HepG2 (cell line): Measurements from ENCODE around the gene LDLRAD4. TPM values are rescaled to one million over a fixed set of nuclear protein-coding genes. Genes with fewer than 3 reads are reported as not detected.
A peak's percentile ranks its signal among the peaks of the same experiment; 100 is the strongest.

Source experiments
- GATA4 ChIP-seq: sonication (generic); IDR thresholded peaks from 2 replicates; pipeline ENCODE4 v1.6.1; 2016; ENCODE audit warnings: antibody characterized with exemption, low read depth, borderline replicate concordance
- GATAD2A ChIP-seq: IDR thresholded peaks from 2 replicates; pipeline ENCODE4 v1.6.1; 2016
- KDM4B ChIP-seq: sonication (generic); formaldehyde crosslinking; IDR thresholded peaks from 2 replicates; pipeline ENCODE4 v1.4.0; 2020; ENCODE audit warnings: missing genetic modification reagents
- NFYC ChIP-seq: IDR thresholded peaks from 2 replicates; pipeline ENCODE4 v1.6.1; 2016; ENCODE audit warnings: missing genetic modification reagents, missing compliant biosample characterization
- NONO ChIP-seq, 2 experiments: fragments of 450-650 bp in 1 of 2; sonication (generic) in 1 of 2; formaldehyde crosslinking in 1 of 2; IDR thresholded peaks in 1 of 2; conservative IDR thresholded peaks in 1 of 2; 2 replicates each; pipeline versions ENCODE4 v1.6.1 to v1.8.0; 2017 to 2022; ENCODE audit warnings: mild to moderate bottlenecking in 1 of 2, missing genetic modification reagents in 1 of 2, moderate library complexity in 1 of 2
- NPAS2 ChIP-seq: sonication (generic); formaldehyde crosslinking; IDR thresholded peaks from 2 replicates; pipeline ENCODE4 v1.8.0; 2022; ENCODE audit warnings: mild to moderate bottlenecking, missing genetic modification reagents, borderline replicate concordance
- PHB2 ChIP-seq: fragments of 450-650 bp; IDR thresholded peaks from 2 replicates; pipeline ENCODE4 v1.6.1; 2018; ENCODE audit not compliant: partially characterized antibody
- SATB2 ChIP-seq: sonication (generic); formaldehyde crosslinking; IDR thresholded peaks from 2 replicates; pipeline ENCODE4 v1.5.0; 2020; ENCODE audit warnings: missing genetic modification reagents
- SCMH1 ChIP-seq: sonication (generic); formaldehyde crosslinking; IDR thresholded peaks from 2 replicates; pipeline ENCODE4 v1.9.0; 2021; ENCODE audit warnings: missing genetic modification reagents, mild to moderate bottlenecking, borderline replicate concordance
- STAG1 ChIP-seq: sonication (generic); formaldehyde crosslinking; IDR thresholded peaks from 2 replicates; pipeline ENCODE4 v1.4.0; 2020; ENCODE audit warnings: missing genetic modification reagents
- TGIF2 ChIP-seq: IDR thresholded peaks from 2 replicates; pipeline ENCODE4 v1.6.1; 2016; ENCODE audit warnings: control low read depth, missing compliant biosample characterization
- ZC3H13 ChIP-seq: sonication (generic); formaldehyde crosslinking; IDR thresholded peaks from 2 replicates; pipeline ENCODE4 v1.8.1; 2023; ENCODE audit warnings: mild to moderate bottlenecking, missing genetic modification reagents, moderate library complexity
- ZNF558 ChIP-seq: sonication (generic); formaldehyde crosslinking; IDR thresholded peaks from 2 replicates; pipeline ENCODE4 v1.9.0; 2022; ENCODE audit warnings: mild to moderate bottlenecking, missing genetic modification reagents, borderline replicate concordance
- polyA plus RNA-seq, 8 experiments: library from polyadenylated mRNA; depleted of rRNA in 3 of 8; stranded (reverse) in 7 of 8; unstranded in 1 of 8; fragments of >200 nt; fragmentation: Illumina TruSeq in 4 of 8; extraction: Trizol in 4 of 8; gene quantifications; 2 replicates each; pipeline versions ENCODE4 v1.2.1 to v1.2.3, GENCODE V29; 2011 to 2016; ENCODE audit warnings: low read depth in 4 of 8, missing spikeins in 1 of 8, mixed read lengths in 1 of 8; ENCODE audit not compliant: insufficient read depth in 1 of 8
- total RNA-seq, 5 experiments: library from RNA; depleted of rRNA; stranded (reverse); fragments of >200 nt; fragmentation: Illumina TruSeq; extraction: Trizol; gene quantifications; 2 replicates each; pipeline ENCODE4 v1.2.3, GENCODE V29; 2016; ENCODE audit warnings: low read depth in 1 of 5
- TF ChIP-seq, protein P1 (sequence below): sonication (generic); formaldehyde crosslinking; conservative IDR thresholded peaks from 2 replicates; pipeline ENCODE4 v1.8.1; 2023; ENCODE audit warnings: missing genetic modification reagents
- TF ChIP-seq, protein P2 (sequence below): sonication (generic); formaldehyde crosslinking; IDR thresholded peaks from 2 replicates; pipeline ENCODE4 v1.4.0; 2020; ENCODE audit warnings: missing genetic modification reagents
- TF ChIP-seq, protein P3 (sequence below): IDR thresholded peaks from 2 replicates; pipeline ENCODE4 v1.6.1; 2018; ENCODE audit warnings: missing genetic modification reagents
- TF ChIP-seq, protein P4 (sequence below): sonication (generic); IDR thresholded peaks from 2 replicates; pipeline ENCODE4 v1.6.1; 2016; ENCODE audit warnings: low read depth, borderline replicate concordance
- TF ChIP-seq, protein P5 (sequence below): sonication (generic); formaldehyde crosslinking; IDR thresholded peaks from 2 replicates; pipeline ENCODE4 v1.5.0; 2020; ENCODE audit warnings: missing genetic modification reagents
- TF ChIP-seq, protein P6 (sequence below), 2 experiments: IDR thresholded peaks; 2 replicates each; pipeline ENCODE4 v1.6.1; 2011 to 2012; ENCODE audit warnings: low read length in 2 of 2, borderline replicate concordance in 1 of 2, low read depth in 1 of 2, mild to moderate bottlenecking in 1 of 2, moderate library complexity in 1 of 2

Gene LDLRAD4
- total and polyA plus RNA-seq, 2 of the 13 experiments (the other 11 are each of a cell fraction or from before 2014, with no cell fraction given): 13.6 to 20.9 TPM

DNA sequence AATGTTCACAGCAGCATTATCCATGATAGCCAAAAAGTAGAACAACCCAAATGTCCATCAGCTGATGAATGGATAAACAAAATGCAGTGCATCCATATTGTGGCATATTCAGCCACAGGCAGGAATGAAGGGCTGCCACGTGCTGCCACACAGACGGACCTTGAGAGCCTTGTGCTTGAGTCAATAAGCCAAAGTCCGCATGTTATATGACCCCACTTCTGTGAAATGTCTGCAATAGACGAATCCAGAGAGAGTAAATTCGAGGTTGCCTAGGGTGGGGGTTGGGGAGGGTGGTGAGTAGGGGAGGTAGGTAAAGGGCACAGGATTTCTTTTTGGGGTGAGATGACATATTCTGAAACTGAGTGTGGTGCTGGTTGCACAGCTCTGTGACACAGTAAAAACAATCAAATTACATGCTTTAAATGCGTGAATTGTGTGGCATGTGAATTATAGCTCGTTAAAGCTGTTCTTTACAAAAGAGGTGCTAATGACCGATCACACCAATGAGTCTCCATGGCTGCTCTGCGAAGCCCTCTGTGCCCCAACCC, 38.9 kb upstream of the LDLRAD4 start (continued):
- TF ChIP-seq, protein P1, sequence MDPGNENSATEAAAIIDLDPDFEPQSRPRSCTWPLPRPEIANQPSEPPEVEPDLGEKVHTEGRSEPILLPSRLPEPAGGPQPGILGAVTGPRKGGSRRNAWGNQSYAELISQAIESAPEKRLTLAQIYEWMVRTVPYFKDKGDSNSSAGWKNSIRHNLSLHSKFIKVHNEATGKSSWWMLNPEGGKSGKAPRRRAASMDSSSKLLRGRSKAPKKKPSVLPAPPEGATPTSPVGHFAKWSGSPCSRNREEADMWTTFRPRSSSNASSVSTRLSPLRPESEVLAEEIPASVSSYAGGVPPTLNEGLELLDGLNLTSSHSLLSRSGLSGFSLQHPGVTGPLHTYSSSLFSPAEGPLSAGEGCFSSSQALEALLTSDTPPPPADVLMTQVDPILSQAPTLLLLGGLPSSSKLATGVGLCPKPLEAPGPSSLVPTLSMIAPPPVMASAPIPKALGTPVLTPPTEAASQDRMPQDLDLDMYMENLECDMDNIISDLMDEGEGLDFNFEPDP: no peak
- TF ChIP-seq, protein P2, sequence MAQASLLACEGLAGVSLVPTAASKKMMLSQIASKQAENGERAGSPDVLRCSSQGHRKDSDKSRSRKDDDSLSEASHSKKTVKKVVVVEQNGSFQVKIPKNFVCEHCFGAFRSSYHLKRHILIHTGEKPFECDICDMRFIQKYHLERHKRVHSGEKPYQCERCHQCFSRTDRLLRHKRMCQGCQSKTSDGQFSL (CRISPR knock-in tag): no peak
- TF ChIP-seq NONO (IDR thresholded peaks at IDR 0.05): no peak
- TF ChIP-seq NONO (CRISPR knock-in tag; conservative IDR thresholded peaks at IDR 0.05): peak; percentile 79
- no peak for TF ChIP-seq SCMH1 (CRISPR knock-in tag)
- no peak; the same call in 1 of the 2 replicates for TF ChIP-seq SATB2
- TF ChIP-seq GATA4: peak; percentile 47; the same call in 1 of the 2 replicates
- no peak for TF ChIP-seq PHB2
- TF ChIP-seq, protein P3, sequence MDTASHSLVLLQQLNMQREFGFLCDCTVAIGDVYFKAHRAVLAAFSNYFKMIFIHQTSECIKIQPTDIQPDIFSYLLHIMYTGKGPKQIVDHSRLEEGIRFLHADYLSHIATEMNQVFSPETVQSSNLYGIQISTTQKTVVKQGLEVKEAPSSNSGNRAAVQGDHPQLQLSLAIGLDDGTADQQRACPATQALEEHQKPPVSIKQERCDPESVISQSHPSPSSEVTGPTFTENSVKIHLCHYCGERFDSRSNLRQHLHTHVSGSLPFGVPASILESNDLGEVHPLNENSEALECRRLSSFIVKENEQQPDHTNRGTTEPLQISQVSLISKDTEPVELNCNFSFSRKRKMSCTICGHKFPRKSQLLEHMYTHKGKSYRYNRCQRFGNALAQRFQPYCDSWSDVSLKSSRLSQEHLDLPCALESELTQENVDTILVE (CRISPR knock-in tag): peak; percentile 90; the same call in 1 of the 2 replicates
- TF ChIP-seq, protein P4, sequence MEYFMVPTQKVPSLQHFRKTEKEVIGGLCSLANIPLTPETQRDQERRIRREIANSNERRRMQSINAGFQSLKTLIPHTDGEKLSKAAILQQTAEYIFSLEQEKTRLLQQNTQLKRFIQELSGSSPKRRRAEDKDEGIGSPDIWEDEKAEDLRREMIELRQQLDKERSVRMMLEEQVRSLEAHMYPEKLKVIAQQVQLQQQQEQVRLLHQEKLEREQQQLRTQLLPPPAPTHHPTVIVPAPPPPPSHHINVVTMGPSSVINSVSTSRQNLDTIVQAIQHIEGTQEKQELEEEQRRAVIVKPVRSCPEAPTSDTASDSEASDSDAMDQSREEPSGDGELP: peak; percentile 88
- peak; percentile 89 for TF ChIP-seq TGIF2 (CRISPR knock-in tag)
- TF ChIP-seq NFYC (CRISPR knock-in tag): peak; percentile 46; the same call in 1 of the 2 replicates
- TF ChIP-seq GATAD2A: peak; percentile 97
- TF ChIP-seq, protein P5, sequence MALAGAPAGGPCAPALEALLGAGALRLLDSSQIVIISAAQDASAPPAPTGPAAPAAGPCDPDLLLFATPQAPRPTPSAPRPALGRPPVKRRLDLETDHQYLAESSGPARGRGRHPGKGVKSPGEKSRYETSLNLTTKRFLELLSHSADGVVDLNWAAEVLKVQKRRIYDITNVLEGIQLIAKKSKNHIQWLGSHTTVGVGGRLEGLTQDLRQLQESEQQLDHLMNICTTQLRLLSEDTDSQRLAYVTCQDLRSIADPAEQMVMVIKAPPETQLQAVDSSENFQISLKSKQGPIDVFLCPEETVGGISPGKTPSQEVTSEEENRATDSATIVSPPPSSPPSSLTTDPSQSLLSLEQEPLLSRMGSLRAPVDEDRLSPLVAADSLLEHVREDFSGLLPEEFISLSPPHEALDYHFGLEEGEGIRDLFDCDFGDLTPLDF (CRISPR knock-in tag): no peak
- TF ChIP-seq NPAS2: no peak
- TF ChIP-seq, protein P6, sequence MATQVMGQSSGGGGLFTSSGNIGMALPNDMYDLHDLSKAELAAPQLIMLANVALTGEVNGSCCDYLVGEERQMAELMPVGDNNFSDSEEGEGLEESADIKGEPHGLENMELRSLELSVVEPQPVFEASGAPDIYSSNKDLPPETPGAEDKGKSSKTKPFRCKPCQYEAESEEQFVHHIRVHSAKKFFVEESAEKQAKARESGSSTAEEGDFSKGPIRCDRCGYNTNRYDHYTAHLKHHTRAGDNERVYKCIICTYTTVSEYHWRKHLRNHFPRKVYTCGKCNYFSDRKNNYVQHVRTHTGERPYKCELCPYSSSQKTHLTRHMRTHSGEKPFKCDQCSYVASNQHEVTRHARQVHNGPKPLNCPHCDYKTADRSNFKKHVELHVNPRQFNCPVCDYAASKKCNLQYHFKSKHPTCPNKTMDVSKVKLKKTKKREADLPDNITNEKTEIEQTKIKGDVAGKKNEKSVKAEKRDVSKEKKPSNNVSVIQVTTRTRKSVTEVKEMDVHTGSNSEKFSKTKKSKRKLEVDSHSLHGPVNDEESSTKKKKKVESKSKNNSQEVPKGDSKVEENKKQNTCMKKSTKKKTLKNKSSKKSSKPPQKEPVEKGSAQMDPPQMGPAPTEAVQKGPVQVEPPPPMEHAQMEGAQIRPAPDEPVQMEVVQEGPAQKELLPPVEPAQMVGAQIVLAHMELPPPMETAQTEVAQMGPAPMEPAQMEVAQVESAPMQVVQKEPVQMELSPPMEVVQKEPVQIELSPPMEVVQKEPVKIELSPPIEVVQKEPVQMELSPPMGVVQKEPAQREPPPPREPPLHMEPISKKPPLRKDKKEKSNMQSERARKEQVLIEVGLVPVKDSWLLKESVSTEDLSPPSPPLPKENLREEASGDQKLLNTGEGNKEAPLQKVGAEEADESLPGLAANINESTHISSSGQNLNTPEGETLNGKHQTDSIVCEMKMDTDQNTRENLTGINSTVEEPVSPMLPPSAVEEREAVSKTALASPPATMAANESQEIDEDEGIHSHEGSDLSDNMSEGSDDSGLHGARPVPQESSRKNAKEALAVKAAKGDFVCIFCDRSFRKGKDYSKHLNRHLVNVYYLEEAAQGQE (IDR thresholded peaks at IDR 0.05; ENCODE audit: borderline replicate concordance in 1 of 2, low read depth in 1 of 2, low read length in 2 of 2): peak in 1 of 2 experiments; percentile 76; a peak in 1 of 4 replicates
- 0 out of 2 replicates have a peak, but pooled peaks have one; percentile 30 for TF ChIP-seq ZC3H13
- TF ChIP-seq ZNF558: peak; percentile 77; the same call in 1 of the 2 replicates
- TF ChIP-seq KDM4B: no peak
- TF ChIP-seq STAG1 (CRISPR knock-in tag): no peak; the same call in 1 of the 2 replicates
